DND-41 (cell line): Measurements from ENCODE around the gene SGMS1.

Experiments
- ATAC-seq: fragments of 200-7000 bp; cut with Tn5 transposase; 3 replicates; pipeline ENCODE4 v1.9.1; 2021; ENCODE audit warnings: low read depth; ENCODE audit not compliant: insufficient read depth
- DNase-seq: peaks from one replicate; pipeline ENCODE4 v3.0.0-alpha.2; 2020
- H2AFZ ChIP-seq: 2 replicates; pipeline ENCODE4 v1.6.0; 2012; ENCODE audit warnings: low read depth, low read length
- H3K27ac ChIP-seq: 2 replicates; pipeline ENCODE4 v1.5.1; 2012; ENCODE audit warnings: low read length, inconsistent platforms
- H3K27me3 ChIP-seq: fragments of 200-600 bp; sonication (generic); 2 replicates; pipeline ENCODE4 v1.6.0; 2012; ENCODE audit warnings: low read length, mild to moderate bottlenecking, inconsistent platforms; ENCODE audit not compliant: insufficient read depth, poor library complexity
- H3K36me3 ChIP-seq: 2 replicates; pipeline ENCODE4 v1.5.1; 2012; ENCODE audit warnings: low read length, inconsistent platforms; ENCODE audit not compliant: insufficient read depth
- H3K4me1 ChIP-seq: 2 replicates; pipeline ENCODE4 v1.5.1; 2012; ENCODE audit warnings: mild to moderate bottlenecking, low read length; ENCODE audit not compliant: insufficient read depth
- H3K4me2 ChIP-seq: 2 replicates; pipeline ENCODE4 v1.6.0; 2012; ENCODE audit warnings: mild to moderate bottlenecking, moderate library complexity, low read length, inconsistent platforms; ENCODE audit not compliant: insufficient read depth
- H3K4me3 ChIP-seq, 2 experiments: fragments of 200-600 bp in 1 of 2; shearing (Covaris generic) in 1 of 2; 2 replicates each; pipeline ENCODE4 v1.5.1; 2012 to 2016; ENCODE audit warnings: inconsistent platforms in 2 of 2, low read length in 2 of 2, mild to moderate bottlenecking in 2 of 2, low read depth in 1 of 2, moderate library complexity in 1 of 2
- H3K79me2 ChIP-seq: 2 replicates; pipeline ENCODE4 v1.6.0; 2012; ENCODE audit warnings: low read length, inconsistent platforms; ENCODE audit not compliant: insufficient read depth
- H3K9ac ChIP-seq: 2 replicates; pipeline ENCODE4 v1.6.0; 2012; ENCODE audit warnings: low read depth, mild to moderate bottlenecking, inconsistent platforms, low read length, moderate library complexity
- H3K9me3 ChIP-seq: 2 replicates; pipeline ENCODE4 v1.5.1; 2012; ENCODE audit warnings: low read length, moderate library complexity, mild to moderate bottlenecking, inconsistent platforms; ENCODE audit not compliant: insufficient read depth, severe bottlenecking
- H4K20me1 ChIP-seq: 2 replicates; pipeline ENCODE4 v1.6.0; 2012; ENCODE audit warnings: low read length; ENCODE audit not compliant: insufficient read depth
- EZH2 ChIP-seq: IDR thresholded peaks from 3 replicates; pipeline ENCODE4 v1.6.1; 2012; ENCODE audit warnings: borderline replicate concordance, low read depth, mild to moderate bottlenecking, moderate library complexity, low read length, inconsistent platforms; ENCODE audit not compliant: severe bottlenecking

Gene SGMS1

DNA sequence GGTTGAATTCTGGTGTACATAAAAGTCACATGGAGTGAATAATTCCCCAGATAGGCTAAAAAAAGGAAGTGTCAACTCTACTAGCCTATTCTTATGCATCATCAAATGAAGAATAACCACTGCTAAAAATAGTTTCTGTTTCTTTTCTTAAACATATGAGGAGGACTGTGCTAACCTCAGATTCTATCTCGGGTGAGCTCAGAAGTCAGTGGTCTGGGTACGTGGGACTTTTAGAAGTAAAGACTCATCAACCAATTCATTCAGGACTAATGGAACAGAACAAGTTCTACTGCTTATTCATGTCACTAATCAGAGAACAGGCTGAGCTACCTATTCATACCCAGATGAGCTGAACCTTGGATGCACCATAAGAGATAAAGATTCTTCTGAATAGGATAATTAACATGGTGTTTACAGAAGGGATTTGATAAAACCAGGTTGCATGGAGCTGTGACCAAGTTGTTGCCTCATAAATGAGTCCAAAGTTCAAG, 362.9 kb downstream of the SGMS1 start:
- Histone ChIP-seq H3K36me3 (no peaks in the 10 kb centered on the region), H3K79me2 (no peaks in the 10 kb centered on the region), H3K9ac (no peak overlapping the region)

More for the DNA sequence above, 362.9 kb downstream of the SGMS1 start:
- no peaks in the 10 kb centered on the region for H3K4me1 ChIP-seq
- H3K9me3 ChIP-seq, result no peaks in the 10 kb centered on the region
- no peak overlapping the region for H3K27ac ChIP-seq
- H4K20me1 ChIP-seq, result no peaks in the 10 kb centered on the region
- no peak overlapping the region for H3K4me2 ChIP-seq
- no peak overlapping the region for H3K4me3 ChIP-seq
- no peak for DNase-seq
- no peak overlapping the region for H2AFZ ChIP-seq
- 0 out of 3 replicates have a peak, but pooled peaks have one; percentile 33 for ATAC-seq
- TF ChIP-seq EZH2, result no peak
- H3K27me3 ChIP-seq, result no peaks in the 10 kb centered on the region
